ENCODE results near the gene GAS7.

Gene GAS7

DNA sequence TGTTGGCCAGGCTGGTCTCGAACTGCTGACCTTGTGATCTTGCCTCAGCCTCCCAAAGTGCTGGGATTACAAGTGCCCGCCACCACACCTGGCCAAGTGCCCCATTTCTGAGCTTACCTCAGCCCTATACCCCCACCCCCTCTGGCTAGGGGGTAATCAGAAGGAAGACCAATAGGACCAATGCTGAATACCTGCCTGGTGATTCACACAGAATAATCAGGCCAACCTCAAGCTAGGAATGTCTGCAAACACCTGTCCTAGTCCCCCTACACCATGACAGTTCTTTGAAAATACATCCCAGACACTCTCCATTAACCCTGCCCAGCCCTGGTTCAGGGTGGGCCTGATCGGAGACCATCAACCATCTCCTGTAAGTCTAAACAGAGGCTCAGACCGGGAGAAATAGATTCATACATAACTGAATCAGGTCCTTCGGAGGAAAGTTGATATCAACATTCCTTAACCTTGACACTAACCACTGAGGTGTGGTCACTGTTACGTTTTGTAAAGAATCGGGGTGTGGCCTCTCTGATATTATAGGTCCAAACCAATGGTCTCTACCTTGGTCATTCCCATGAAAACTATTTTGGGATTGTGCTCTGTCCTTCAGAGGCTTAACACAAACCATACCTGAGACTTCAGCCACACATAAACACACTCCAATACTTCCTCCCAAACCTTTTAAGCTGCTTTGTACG is 130.8 kb downstream of the GAS7 start:
- Histone ChIP-seq H3K36me3 (ENCODE audit: insufficient read depth, low read length) (no peaks in the 10 kb centered on the region), H3K4me1 (ENCODE audit: insufficient read depth, low read length, severe bottlenecking) (no peaks in the 10 kb centered on the region), H3K9me2 (ENCODE audit: low read depth, low read length) (no peaks in the 10 kb centered on the region), H2AFZ (ENCODE audit: low read length) (no peak overlapping the region), H4K20me1 (ENCODE audit: insufficient read depth, low read length) (no peaks in the 10 kb centered on the region), H3K27me3 (ENCODE audit: insufficient read depth, low read length) (no peaks in the 10 kb centered on the region), H3K4me2 (ENCODE audit: low read length) (no peak overlapping the region), H3K9ac (ENCODE audit: low read length) (no peak overlapping the region), H3F3A (ENCODE audit: insufficient read depth, low read length) (no peaks in the 10 kb centered on the region), H3K27ac (ENCODE audit: low read depth, low read length, poor library complexity, severe bottlenecking) (no peak overlapping the region), H3K9me3 (ENCODE audit: low read length) (no peaks in the 10 kb centered on the region), H3K4me3 (ENCODE audit: low read depth, low read length, poor library complexity, severe bottlenecking) (no peak overlapping the region), H3K79me2 (ENCODE audit: insufficient read depth, low read length) (no peaks in the 10 kb centered on the region)
- TF ChIP-seq, protein P1, sequence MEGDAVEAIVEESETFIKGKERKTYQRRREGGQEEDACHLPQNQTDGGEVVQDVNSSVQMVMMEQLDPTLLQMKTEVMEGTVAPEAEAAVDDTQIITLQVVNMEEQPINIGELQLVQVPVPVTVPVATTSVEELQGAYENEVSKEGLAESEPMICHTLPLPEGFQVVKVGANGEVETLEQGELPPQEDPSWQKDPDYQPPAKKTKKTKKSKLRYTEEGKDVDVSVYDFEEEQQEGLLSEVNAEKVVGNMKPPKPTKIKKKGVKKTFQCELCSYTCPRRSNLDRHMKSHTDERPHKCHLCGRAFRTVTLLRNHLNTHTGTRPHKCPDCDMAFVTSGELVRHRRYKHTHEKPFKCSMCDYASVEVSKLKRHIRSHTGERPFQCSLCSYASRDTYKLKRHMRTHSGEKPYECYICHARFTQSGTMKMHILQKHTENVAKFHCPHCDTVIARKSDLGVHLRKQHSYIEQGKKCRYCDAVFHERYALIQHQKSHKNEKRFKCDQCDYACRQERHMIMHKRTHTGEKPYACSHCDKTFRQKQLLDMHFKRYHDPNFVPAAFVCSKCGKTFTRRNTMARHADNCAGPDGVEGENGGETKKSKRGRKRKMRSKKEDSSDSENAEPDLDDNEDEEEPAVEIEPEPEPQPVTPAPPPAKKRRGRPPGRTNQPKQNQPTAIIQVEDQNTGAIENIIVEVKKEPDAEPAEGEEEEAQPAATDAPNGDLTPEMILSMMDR (IDR thresholded peaks at IDR 0.05; ENCODE audit: low read length): no peak
- TF ChIP-seq EZH2 (IDR thresholded peaks at IDR 0.05; ENCODE audit: borderline replicate concordance, low read length): no peak

DNA sequence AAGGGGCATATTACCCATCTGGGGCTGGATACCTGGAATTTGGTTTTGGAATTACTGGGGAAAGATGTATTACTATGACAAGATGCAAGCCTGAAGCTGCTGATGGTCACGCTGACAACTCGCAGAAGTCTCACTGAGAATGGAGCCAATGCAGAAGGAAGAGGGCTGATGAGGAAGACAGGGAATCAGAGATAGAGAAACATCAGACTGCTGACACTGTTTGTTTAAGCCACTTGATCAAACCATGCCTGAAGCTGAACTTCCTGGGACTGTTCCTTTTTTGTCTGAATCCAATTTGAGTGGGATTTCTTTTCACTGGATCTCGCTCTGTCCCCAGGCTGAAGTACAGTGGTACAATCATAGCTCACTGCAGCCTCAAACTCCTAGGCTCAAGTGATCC is 133.9 kb downstream of the GAS7 start:
- H3K27me3 ChIP-seq (ENCODE audit: insufficient read depth, low read length): no peaks in the 10 kb centered on the region; the same call in 1 of the 2 replicates
- no peak for TF ChIP-seq EZH2 (IDR thresholded peaks at IDR 0.05; ENCODE audit: borderline replicate concordance, low read length)
- TF ChIP-seq, protein P1 (IDR thresholded peaks at IDR 0.05; ENCODE audit: low read length): no peak
- no peaks in the 10 kb centered on the region for H3K9me3 ChIP-seq (ENCODE audit: low read length)
- H3K9me2 ChIP-seq (ENCODE audit: low read depth, low read length): no peaks in the 10 kb centered on the region
- H3F3A ChIP-seq (ENCODE audit: insufficient read depth, low read length): no peaks in the 10 kb centered on the region
- no peak overlapping the region for H3K9ac ChIP-seq (ENCODE audit: low read length)
- no peak overlapping the region for H3K4me3 ChIP-seq (ENCODE audit: low read depth, low read length, poor library complexity, severe bottlenecking)
- H3K4me2 ChIP-seq (ENCODE audit: low read length): no peak overlapping the region
- H3K4me1 ChIP-seq (ENCODE audit: insufficient read depth, low read length, severe bottlenecking): no peaks in the 10 kb centered on the region
- no peak overlapping the region for H2AFZ ChIP-seq (ENCODE audit: low read length)
- no peaks in the 10 kb centered on the region for H3K36me3 ChIP-seq (ENCODE audit: insufficient read depth, low read length)
- H3K27ac ChIP-seq (ENCODE audit: low read depth, low read length, poor library complexity, severe bottlenecking): no peak overlapping the region
- no peaks in the 10 kb centered on the region for H3K79me2 ChIP-seq (ENCODE audit: insufficient read depth, low read length)
- no peaks in the 10 kb centered on the region for H4K20me1 ChIP-seq (ENCODE audit: insufficient read depth, low read length)

DNA sequence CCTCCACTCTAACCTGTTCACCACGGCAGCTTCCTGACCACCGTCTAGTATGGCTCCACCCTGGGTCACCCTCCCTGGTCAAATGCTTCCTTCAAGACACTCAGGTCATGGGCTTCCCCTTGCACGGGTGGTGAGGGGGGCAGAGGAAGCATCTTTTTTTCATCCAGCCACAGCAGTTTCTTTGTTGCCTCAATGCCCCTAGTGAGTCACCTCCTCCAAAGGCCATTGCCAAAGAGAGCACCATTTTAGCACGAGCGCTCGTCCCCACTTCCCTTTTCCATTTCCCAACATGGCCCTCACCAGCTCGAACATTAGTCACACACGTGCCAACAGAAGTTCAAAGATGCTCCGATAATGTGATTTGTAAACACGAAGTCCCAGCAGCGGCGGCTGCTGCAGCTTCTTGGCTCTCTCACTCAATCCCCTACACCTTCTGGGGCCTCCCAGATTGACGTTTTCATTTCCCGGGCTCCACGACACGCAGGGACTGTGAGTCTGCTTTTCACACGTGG is 134.6 kb downstream of the GAS7 start:
- H3K9me3 ChIP-seq (ENCODE audit: low read length): no peaks in the 10 kb centered on the region
- H3F3A ChIP-seq (ENCODE audit: insufficient read depth, low read length): no peaks in the 10 kb centered on the region
- TF ChIP-seq, protein P1 (IDR thresholded peaks at IDR 0.05; ENCODE audit: low read length): no peak
- no peak for TF ChIP-seq EZH2 (IDR thresholded peaks at IDR 0.05; ENCODE audit: borderline replicate concordance, low read length)
- H4K20me1 ChIP-seq (ENCODE audit: insufficient read depth, low read length): no peaks in the 10 kb centered on the region
- H3K4me1 ChIP-seq (ENCODE audit: insufficient read depth, low read length, severe bottlenecking): no peaks in the 10 kb centered on the region
- no peak overlapping the region for H2AFZ ChIP-seq (ENCODE audit: low read length)
- no peaks in the 10 kb centered on the region for H3K36me3 ChIP-seq (ENCODE audit: insufficient read depth, low read length)
- H3K4me2 ChIP-seq (ENCODE audit: low read length): no peak overlapping the region
- no peak overlapping the region for H3K27ac ChIP-seq (ENCODE audit: low read depth, low read length, poor library complexity, severe bottlenecking)
- H3K27me3 ChIP-seq (ENCODE audit: insufficient read depth, low read length): no peaks in the 10 kb centered on the region; the same call in 1 of the 2 replicates
- H3K4me3 ChIP-seq (ENCODE audit: low read depth, low read length, poor library complexity, severe bottlenecking): no peak overlapping the region
- H3K9ac ChIP-seq (ENCODE audit: low read length): no peak overlapping the region
- H3K79me2 ChIP-seq (ENCODE audit: insufficient read depth, low read length): no peaks in the 10 kb centered on the region
- no peaks in the 10 kb centered on the region for H3K9me2 ChIP-seq (ENCODE audit: low read depth, low read length)
